GM18909 (cell line): ENCODE measurements around the gene SFT2D2.

Experiments
- ATAC-seq: cut with Tn5 transposase; IDR thresholded peaks from one replicate; pipeline ENCODE4 v1.9.1; 2021; ENCODE audit warnings: mild to moderate bottlenecking; ENCODE audit not compliant: unreplicated experiment, poor library complexity

The SFT2D2 gene

DNA sequence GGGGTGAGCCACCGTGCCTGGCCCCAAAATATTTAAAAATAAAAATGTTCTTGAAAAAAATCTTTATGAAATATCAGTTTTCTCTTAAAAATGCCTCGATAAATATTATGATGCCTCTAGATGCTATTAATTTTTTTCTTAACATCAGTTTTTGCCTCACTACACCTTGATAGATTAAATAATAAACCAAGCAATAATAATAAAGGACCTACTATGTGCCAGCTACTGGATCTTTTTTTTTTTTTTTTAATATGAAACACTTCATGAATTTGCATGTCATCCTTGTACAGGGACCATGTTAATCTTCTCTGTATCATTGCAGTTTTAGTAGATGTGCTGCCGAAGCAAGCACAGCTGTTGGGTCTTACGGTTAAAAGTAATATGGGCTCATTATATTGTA lies 37.3 kb downstream of the SFT2D2 start:
- no peak for ATAC-seq

DNA sequence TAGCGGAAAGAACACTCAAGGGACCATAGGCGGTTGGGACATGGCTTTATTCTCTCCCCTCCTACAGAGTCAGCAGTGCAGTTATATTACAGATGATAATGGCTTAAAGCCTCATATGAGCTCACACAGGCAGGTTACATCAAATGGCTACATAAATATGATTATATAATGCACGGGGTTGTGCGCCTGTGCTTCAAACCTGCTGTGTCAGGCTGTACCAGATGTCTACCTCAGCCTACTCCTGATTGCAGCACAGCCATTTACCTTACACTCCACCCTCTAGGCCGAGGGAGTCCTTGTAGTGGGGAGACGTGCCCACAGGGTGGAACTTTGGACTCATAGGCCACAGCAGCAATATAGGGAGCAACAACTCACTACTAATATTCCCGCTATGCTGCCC lies 38.5 kb downstream of the SFT2D2 start:
- ATAC-seq: no peak

DNA sequence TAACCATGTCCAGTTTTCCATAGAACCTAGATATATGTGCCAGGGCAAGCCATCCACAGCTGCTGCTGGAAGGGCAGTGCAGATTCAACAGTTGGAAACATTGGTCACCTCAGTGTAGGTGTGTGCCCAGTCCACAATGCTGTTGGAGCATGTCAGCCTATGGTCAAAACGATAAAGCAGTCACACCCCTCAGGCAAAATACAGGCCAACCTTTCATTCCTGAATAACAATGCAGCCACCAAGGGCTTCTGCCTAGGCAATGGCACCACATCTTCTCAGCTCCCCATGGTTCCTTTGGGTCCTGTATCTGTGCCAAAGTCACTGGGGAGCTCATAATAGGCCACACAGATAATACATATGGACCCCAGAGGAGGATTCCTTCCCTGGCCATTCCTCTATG lies 39.8 kb downstream of the SFT2D2 start:
- no peak for ATAC-seq

DNA sequence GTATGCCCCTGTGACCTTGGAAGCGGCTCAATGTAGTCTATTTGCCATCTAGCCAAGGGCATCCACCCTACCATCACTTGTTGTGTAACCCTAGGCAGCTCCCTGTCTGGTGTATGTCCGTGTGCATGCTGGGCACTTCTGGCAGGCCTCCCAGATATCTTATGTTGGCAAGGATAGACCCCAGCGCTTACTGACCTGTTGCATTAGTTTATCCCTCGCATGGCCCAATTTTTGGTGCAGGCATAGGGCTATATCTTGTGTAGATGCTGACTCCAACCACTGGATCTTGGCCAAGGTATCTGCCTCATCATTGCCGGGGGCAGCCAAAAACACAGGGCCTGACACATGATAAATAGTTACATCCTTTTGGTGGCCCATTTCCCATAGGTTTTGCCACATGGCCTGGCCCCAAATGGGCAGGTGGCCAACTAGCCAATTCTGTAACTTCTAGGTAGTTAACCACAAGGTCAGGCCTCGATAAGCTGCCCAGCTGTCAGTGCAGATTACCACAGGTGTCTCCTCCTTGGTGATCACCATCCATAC lies 40.9 kb downstream of the SFT2D2 start:
- no peak for ATAC-seq

DNA sequence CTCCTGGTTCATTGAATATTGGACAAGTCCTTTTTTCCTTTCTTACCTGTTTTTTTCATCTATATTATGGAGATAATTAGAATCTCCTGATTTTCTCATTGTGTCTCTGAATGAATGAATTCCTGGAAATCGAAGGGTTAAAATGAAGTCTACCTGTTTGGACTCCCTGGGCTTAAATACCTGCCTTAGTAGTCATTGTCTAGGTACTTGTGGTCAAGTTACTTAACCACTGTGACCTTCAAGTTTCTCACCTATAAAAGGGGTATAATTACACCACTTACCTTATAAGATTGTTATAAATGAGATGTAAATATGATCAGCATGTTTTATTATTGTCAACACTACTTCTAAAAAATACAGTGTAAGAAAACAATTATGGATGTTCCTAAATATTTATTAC lies 45.8 kb downstream of the SFT2D2 start:
- ATAC-seq: no peak

DNA sequence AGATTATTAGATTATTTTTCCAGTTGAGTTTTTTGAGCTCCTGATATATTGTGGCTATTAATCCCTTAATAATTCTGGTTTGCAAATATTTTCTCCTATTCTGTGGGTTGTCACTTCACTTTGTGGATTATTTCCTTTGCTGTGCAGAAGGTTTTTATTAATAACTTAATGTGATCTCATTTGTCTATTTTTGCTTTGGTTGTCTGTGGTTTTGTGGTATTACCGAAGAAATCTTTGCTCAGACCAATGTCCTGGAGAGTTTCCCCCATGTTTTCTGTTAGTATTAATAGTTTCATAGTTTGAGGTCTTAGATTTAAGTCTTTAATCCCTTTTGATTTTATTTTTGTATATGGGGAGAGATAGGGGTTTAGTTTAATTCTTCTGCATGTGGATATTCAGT lies 47.8 kb downstream of the SFT2D2 start:
- ATAC-seq: no peak

DNA sequence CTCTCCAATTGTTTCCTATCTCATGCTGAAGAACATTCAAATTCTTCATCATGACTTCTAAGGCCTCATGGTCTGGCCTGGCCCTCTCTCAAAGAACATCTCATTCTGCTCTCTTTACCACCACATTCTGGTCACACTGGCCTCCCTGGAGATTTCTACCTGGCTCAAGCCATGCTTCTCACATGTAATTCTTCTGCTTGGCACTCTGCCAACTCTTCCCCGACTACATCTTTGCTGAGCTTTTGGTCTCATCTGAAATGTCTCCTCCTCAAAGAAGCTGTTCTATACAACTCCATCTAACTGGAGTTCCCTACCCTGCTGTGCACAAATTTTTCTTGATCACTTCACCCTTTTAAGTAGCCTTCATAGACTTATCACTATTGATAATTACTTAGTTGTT lies 53.4 kb downstream of the SFT2D2 start:
- no peak for ATAC-seq

DNA sequence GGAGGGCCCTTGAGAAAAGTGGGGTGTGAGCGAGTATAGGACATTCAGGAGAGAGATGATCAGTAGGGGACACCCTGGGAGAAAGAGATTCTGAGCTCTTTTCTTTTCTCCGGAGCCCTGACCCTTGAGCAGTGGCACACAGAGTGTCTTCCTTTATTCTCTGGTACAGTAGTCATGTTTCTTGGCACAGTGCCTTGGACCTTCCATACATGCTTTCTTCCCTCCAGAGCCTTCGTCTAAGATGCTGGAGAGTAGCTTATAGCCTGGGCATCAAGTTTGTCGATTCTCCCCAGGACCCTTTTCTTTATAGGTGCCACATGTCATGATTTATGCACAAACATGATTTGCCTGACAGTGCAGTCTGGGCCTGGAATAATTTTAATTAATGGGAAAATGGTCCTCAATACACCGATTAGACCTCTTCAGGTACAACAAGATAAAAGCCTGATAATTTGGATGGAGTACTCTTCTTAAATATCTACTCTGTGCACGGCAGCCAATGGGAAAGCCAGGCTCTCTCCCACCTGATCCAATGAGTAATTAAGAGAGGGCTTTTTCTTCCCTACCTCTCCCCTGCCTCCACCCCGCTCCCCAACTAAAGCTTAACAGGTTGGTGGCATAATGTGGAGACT lies 54.6 kb downstream of the SFT2D2 start, which contains the start of gene TBX19:
Gene TBX19, plus strand, starts transcription at position 582 of the 632 bp plus-strand sequence. CDS start 214 bp downstream, outside the sequence.
- no peak for ATAC-seq

DNA sequence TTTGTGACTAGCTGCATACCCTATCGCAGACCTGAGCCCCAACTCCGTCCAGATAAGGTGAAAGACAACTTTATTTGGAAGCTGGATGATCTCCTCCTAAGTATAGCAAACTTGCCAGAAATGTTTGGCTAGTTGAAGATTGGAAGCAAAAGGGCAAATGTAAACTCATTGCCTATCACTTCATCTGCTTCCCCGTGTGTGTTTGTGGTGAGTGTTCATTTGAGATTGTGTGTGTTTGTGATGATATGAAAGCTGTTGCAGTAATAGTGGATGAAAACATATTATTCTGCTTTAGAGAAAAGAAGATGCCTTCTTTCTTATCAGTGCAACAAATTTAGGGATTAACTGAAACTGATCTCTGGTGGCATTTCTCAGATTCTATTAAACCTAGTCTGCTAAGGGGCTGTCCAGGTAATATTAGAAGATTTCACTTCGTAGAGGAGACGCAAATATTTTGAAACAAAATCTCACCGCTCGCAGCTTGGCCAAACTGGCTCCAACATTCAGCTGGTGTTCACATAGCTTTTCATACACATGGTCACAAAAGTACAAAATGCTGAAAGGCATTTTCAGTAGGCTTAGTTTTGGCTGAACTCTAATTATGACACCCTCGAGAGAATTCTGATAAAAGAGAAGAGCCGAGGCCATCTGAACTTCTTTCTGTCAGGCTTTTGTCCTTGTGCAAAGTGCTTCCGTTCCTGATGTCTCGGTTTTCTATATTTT lies 56.0 kb downstream of the SFT2D2 start:
- ATAC-seq: no peak

DNA sequence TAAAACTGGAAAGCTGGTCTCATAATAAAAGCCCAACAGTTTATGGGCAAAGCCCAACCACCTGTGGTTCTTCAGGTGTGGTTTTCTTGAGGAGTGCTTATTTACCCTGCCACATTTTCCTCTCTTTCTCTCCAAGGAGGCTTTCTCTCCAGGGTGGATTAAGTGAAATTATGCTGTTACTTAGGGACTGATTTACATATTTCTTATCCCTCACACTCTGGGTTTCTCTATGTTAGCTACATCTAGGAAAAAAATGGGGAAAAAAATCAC lies 59.7 kb downstream of the SFT2D2 start:
- no peak for ATAC-seq

DNA sequence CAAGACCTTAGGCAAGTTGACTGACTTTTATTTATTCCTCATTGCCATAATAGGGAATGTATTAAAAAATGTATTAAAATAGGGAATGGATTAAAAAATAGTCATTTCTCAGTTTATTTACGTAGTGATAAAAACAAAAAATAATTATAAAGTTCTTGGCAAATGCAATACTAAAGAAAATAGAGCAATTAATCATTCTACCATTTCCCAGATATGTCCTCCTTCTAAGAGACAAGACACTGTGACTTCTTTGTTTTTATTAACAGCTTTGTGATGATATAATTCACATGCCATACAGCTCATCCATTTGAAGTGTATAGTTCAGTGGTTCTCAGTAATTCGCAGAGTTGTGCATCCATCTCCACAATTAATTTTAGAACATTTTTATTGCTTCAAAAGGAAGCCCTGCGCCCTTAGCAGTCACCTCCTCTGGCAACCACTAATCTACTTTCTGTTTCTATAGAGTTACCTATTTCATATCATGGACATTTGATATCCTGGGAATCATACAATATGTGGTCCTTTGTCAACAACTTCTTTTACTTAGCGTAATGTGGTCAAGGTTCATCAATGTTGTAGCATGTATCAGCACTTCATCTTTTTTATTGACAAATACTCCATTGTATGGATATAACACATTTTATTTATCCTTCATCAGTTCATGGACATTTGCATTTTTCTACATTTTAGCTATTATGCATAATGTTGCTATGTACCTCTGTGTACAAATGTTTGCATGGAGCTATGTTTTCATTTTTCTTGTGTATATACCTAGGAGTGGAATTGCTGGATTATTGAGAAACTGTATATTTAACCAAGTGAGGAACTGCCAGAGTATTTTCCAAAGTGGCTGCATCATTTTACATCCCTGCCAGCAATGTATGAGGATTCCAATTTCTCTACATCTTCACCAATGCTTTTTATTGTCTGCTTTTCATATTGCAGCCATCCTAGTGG lies 60.4 kb downstream of the SFT2D2 start:
- ATAC-seq: no peak

DNA sequence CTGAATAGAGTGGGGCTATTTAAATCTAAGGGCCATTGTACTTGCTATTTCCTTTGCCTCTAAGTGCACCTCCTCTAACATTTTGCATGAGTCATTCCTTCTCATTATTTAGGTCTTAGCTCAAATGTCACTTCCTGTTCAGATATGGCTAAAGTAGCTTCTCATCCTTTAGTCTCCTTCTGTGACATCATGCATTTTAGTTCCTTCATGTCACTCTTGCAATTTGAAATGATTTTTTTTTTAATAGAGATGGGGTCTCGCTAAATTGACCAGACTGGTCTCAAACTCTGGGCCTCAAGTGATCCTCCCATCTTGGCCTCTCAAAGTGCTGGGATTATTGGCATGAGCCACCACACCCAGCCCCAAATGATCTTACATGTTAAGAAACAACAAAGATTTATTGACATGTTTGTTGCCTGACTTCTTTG lies 61.4 kb downstream of the SFT2D2 start:
- ATAC-seq: no peak

DNA sequence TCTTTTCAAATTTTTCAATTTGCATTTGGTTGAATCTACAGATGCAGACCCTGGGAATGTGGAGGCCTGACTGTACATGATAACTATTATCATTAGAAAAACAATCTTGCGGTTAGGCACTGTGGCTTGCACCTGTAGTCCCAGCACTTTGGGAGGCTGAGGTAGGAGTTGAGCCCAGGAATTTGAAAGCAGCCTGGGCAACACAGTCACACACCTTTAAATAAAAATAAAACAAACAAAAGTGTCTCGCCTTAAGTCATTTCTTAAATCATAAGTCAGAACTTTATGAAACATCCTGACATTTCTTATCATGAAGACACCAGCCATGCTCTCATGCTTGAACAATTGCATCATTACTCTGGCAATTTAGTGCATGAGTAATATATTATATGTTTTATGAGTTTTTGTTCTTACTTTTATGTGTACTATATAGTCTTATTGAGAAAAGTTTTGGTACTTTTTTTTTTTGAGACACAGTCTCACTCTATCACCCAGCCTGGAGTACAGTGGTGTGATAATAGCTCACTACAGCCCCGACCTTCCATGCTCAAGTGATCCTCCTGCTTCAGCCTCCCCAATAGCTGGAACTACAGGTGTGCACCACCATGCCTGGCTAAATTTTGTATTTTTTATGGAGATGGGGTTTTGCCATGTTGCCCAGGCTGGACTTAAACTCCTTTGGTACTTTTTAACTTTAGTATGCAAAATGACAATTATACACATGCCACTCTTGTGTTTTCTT lies 62.7 kb downstream of the SFT2D2 start:
- no peak for ATAC-seq

DNA sequence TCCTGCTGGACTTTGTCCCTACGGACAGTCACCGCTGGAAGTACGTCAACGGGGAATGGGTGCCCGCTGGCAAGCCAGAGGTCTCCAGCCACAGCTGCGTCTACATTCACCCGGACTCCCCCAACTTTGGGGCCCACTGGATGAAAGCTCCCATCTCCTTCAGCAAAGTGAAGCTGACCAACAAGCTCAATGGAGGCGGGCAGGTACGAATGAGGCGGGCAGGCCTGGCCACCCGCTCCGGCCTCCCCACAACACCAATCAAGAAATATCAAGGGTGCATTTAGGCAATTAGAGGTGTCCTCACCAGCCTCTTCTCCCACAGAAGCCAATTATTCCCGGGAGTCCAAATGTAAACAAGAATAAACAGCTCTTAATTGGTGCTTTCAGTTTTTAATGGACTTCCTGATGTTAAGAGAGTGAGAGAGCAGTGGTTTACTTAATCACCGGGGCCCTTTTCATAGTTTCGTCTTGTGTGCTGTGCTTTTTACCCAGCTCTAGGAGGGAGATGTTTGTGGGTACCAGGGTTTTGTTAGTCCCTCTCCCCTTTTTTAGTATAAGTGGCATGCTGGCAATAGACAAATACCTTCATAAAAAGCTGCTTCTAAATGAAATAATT lies 65.5 kb downstream of the SFT2D2 start:
- ATAC-seq: no peak

DNA sequence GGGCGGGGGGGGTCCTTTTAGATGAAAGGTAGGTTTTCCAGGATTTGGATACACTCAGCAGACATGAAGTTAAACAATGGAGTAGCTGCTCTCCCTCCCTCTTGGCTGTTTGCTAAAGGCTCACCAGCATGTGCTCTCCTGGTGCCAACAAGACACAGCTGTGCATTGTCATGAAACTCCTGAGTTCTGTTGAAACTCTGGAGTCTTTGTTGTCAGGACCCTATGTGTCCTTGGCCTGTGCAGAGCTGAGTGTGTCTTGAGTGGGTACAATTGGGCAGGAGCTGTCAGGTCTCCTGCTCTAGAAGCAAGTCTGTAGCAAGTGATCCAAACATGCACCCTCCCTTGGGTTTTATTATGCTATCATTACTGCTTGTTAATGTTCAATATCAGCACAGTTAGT lies 67.6 kb downstream of the SFT2D2 start:
- no peak for ATAC-seq

DNA sequence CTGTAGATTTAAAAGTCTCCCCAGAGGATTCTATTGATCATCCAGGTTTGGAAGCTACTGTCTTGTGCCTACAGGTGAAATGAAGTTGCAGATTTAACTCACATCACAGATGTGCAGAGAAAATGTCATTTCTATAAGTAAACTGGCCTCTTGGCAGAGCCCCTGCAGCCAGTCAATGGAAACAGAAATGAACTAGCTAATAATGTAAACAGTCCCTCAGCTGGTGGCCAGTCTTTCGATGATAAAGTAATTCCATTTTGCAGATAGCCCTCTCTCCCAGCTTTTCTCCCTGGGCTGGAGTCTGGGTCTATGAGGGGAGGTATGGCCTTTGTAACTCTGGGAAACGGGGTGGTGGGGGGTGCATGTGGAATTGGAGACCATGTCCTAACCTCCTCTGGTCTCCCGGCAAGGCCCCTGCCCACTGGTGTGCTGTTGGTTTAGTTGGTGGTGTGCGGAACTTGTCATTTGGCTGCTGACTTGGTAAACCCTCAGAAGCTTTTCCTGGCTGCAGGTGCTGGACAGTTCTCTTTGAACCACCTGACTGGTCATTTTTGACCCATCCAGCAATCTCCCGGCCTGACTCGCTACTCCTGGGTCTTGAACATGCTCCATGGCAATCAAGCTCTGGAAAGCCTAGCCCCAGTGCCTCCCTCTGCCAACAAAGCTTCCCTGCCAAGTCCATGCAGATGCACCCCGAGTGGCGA lies 69.8 kb downstream of the SFT2D2 start:
- ATAC-seq: no peak

DNA sequence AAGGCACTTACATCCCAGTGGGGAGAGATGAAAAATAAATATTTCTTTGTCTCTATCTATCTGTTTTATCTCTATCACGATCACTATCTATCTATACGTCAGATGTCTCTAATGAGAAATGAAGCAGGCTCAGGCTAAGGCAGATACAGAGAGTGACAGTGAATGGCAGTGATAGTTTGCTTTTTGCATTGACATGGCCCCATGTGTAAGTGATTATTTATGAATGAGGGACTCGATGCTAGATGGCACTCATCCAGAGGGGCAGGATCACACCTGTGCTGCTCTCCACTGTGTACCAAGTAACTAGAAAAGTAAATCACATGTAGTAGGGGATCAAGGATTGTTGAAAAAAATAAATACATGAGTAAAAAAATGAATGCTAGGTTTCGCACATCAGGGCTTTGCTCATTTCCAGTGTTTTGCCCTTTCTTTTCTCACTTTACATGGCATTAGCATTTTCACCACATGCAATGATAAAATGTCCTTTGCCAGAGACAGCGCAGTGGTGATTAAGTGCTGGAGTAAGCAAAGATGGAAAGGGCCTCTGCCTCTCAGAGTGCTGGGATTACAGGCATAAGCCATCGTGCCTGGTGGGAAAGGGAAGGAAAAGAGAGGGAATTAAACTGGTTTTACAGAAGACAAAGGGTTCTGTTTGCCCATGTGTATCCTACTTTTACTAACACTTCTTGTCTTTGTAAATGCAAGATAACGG lies 71.4 kb downstream of the SFT2D2 start:
- no peak for ATAC-seq

DNA sequence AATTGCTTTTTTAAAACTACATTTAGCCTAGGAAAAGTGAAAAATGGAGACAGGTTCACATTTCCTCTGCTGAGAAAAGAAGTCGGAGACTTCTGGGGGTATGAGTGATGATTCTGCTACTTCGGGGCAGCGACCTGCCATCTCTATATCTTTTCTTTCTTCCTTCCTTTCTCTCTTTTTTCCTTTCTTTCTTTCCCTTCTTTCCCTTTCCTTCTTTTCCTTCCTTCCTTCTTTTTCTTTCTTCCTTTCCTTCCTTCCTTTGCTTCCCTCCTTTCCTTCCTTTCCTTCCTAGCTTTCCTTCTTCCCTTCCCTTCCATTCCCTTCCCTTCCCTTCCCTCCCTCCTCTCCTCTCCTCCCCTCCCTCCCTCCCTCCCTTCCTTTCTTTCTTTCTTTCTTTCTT lies 72.6 kb downstream of the SFT2D2 start:
- ATAC-seq: no peak

DNA sequence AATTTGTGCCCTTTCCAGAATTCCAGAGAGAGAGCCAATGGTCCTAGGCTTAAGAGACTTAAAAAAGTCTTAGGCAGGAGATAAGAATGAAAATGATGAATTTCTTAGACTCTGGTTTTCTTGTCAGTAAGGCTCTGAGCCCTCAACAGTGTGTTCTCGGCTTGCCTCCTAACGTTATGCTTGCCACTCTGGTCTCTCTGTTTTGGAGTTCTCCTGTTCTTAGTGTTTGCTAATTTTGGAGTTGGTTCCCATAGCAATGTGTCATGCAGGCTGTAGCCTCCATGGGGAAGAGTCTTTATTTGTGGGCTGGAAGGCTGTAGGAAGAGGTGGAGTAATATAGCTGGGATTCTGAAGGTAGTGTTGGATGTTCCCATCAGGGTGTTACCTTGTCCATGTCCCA lies 74.8 kb downstream of the SFT2D2 start:
- ATAC-seq: no peak
